Body of pancreas (tissue), 4 donors: ENCODE measurements around the gene TBX5. TPM values are rescaled to one million over a fixed set of nuclear protein-coding genes. Genes with fewer than 3 reads are reported as not detected.

ENCODE experiments used
- ATAC-seq: fragments of 150-250 bp; one replicate; pipeline ENCODE4 v1.9.1; 2016
- DNase-seq, 4 donors: peaks; one replicate each; pipeline ENCODE4 v3.0.0-alpha.2; 2019
- H3K27ac ChIP-seq, 4 donors: fragments of 200-600 bp; sonication (generic); 1 replicate in 3 of 4; 2 replicates in 1 of 4; pipeline versions ENCODE4 v1.5.1 to v1.6.1; 2016 to 2019; ENCODE audit warnings: mild to moderate bottlenecking in 1 of 4, mixed read lengths in 1 of 4, moderate library complexity in 1 of 4
- H3K27me3 ChIP-seq, 2 donors: fragments of 200-600 bp; sonication (generic); one replicate each; pipeline ENCODE4 v1.6.0; 2016; ENCODE audit warnings: mild to moderate bottlenecking in 1 of 2
- H3K36me3 ChIP-seq, 2 donors: fragments of 200-600 bp; sonication (generic); replicated peaks in 1 of 2; 2 replicates each; pipeline ENCODE4 v1.5.1; 2016; ENCODE audit warnings: low read depth in 2 of 2; ENCODE audit not compliant: insufficient read depth in 1 of 2
- H3K4me1 ChIP-seq: fragments of 200-600 bp; sonication (generic); one replicate; pipeline ENCODE4 v1.6.0; 2016
- H3K4me3 ChIP-seq, 2 donors: fragments of 200-600 bp; sonication (generic); 1 replicate in 1 of 2; 2 replicates in 1 of 2; pipeline ENCODE4 v1.5.1; 2016 to 2019
- H3K9me3 ChIP-seq, 3 donors: fragments of 200-600 bp; sonication (generic); 1 replicate in 2 of 3; 2 replicates in 1 of 3; pipeline ENCODE4 v1.5.1; 2016
- POLR2A ChIP-seq, 3 donors: fragments of 450-650 bp; IDR thresholded peaks; one replicate each; pipeline ENCODE4 v1.6.1; 2016; ENCODE audit warnings: antibody characterized with exemption in 3 of 3, mild to moderate bottlenecking in 2 of 3
- whole genome bisulfite sequencing, 2 donors: methylation state at CpG; one replicate each; pipeline ENCODE4 v1.1.5; 2017; 5-methylcytosine and 5-hydroxymethylcytosine counted together
- intact Hi-C: fragments of 100-400 bp; cut with DNase I; formaldehyde crosslinking; loops from one replicate; pipeline ENCODE4 v1.15.1; 2023
- total RNA-seq, 2 donors: library from RNA; depleted of rRNA; stranded (reverse); fragments of >200 nt; gene quantifications; one replicate each; pipeline ENCODE4 v1.1.0, GENCODE V29; 2016
- TF ChIP-seq, protein P1 (sequence below), 7 experiments: fragments of 450-650 bp in 4 of 7; fragments of 200-600 bp in 3 of 7; sonication (generic) in 3 of 7; IDR thresholded peaks; one replicate each; pipeline ENCODE4 v1.5.1; 2016 to 2019; ENCODE audit warnings: antibody characterized with exemption in 7 of 7

TBX5 gene
- total RNA-seq, 2 donors from 2014 or later = not detected

DNA sequence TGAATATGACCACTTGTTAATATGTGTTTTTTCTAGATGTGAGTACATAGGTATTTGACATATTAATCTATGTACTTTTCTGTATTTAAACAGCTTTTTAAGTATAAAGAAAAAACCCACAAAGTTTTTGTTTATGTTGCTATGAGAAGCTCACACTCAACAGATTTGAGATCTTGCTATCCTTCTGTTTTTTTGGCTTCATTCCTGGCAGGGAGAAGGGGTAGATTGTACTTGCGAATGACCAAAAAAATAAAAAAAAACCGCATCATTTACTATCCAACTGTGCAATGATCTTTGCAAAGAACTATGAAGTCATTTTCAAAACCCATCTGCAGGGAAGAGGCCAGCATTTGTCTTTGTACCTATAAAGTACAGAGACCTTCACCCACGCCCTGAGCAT lies 28.4 kb upstream of the TBX5 start:
- DNase-seq (no peak), ATAC-seq (no peak)
- H3K27me3 ChIP-seq = peaks cover 0 to 3% of the 10 kb centered on the region in 2 donors
- TF ChIP-seq POLR2A (IDR thresholded peaks at IDR 0.05) = no peak
- TF ChIP-seq, protein P1, sequence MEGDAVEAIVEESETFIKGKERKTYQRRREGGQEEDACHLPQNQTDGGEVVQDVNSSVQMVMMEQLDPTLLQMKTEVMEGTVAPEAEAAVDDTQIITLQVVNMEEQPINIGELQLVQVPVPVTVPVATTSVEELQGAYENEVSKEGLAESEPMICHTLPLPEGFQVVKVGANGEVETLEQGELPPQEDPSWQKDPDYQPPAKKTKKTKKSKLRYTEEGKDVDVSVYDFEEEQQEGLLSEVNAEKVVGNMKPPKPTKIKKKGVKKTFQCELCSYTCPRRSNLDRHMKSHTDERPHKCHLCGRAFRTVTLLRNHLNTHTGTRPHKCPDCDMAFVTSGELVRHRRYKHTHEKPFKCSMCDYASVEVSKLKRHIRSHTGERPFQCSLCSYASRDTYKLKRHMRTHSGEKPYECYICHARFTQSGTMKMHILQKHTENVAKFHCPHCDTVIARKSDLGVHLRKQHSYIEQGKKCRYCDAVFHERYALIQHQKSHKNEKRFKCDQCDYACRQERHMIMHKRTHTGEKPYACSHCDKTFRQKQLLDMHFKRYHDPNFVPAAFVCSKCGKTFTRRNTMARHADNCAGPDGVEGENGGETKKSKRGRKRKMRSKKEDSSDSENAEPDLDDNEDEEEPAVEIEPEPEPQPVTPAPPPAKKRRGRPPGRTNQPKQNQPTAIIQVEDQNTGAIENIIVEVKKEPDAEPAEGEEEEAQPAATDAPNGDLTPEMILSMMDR (IDR thresholded peaks at IDR 0.05) = no peak
- no peaks in the 10 kb centered on the region for H3K36me3 ChIP-seq
- H3K4me1 ChIP-seq = no peaks in the 10 kb centered on the region
- 62 to 80% methylated on average over 3 of the region's 3 CpGs for WGBS, 2 donors
- no peak overlapping the region for H3K4me3 ChIP-seq
- intact Hi-C loops = no loop called here
- H3K27ac ChIP-seq = no peak overlapping the region
- no peaks in the 10 kb centered on the region for H3K9me3 ChIP-seq

DNA sequence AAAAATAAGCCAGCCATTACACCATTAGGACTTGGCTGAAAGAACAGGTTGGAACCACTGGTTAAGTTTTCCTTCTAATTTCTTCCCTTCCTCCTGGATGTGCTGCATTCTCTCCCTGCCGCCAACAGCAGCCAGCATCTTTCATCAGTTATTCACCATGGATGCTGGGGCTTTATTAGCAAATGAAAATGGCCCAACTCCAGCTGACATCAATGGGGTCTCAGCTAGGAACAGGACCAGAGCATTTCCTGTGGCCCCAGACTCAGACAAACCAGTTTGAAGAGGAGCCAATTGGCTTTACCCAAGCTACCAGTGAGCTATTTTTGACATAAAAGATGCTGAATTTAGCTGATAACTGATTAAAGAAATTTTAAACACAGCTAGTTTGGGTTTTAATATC lies 26.0 kb upstream of the TBX5 start:
- ATAC-seq (no peak), DNase-seq (no peak)
- no peaks in the 10 kb centered on the region for H3K4me1 ChIP-seq
- H3K27me3 ChIP-seq = peaks cover 0 to 3% of the 10 kb centered on the region in 2 donors
- H3K36me3 ChIP-seq = no peaks in the 10 kb centered on the region
- TF ChIP-seq POLR2A (IDR thresholded peaks at IDR 0.05) = no peak
- TF ChIP-seq, protein P1 (IDR thresholded peaks at IDR 0.05) = no peak
- WGBS, 2 donors = 27 to 57% methylated on average over 1 of the region's 1 CpG
- H3K9me3 ChIP-seq = no peaks in the 10 kb centered on the region
- no peak overlapping the region for H3K27ac ChIP-seq
- intact Hi-C loops = no loop called here
- no peak overlapping the region for H3K4me3 ChIP-seq

DNA sequence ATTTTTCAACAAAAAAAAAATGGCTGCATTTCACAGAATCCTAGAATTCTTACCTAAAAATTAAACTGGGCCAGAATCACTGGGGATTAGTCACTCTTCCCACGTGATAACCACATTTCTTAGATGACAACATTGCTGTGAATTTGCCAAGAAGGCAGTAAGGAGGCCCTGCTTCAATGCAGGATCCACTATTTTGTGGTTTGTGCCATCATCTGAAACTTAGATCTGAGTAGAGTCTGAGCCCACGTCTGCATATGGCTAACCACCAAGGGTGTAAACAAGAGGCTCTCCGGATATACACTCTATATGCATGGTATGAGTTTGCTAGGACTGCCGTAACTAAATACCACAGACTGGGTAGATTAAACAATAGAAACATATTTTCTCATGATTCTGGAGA lies 24.4 kb upstream of the TBX5 start:
- H3K27me3 ChIP-seq = peaks cover 0 to 3% of the 10 kb centered on the region in 2 donors
- 51 to 58% methylated on average over 4 of the region's 4 CpGs for WGBS, 2 donors
- intact Hi-C loops = no loop called here
- H3K36me3 ChIP-seq = no peaks in the 10 kb centered on the region
- ATAC-seq (no peak), DNase-seq (no peak)
- H3K4me1 ChIP-seq = no peaks in the 10 kb centered on the region
- H3K9me3 ChIP-seq = no peaks in the 10 kb centered on the region
- no peak overlapping the region for H3K27ac ChIP-seq
- TF ChIP-seq, protein P1 (IDR thresholded peaks at IDR 0.05) = no peak
- TF ChIP-seq POLR2A (IDR thresholded peaks at IDR 0.05) = no peak
- no peak overlapping the region for H3K4me3 ChIP-seq

DNA sequence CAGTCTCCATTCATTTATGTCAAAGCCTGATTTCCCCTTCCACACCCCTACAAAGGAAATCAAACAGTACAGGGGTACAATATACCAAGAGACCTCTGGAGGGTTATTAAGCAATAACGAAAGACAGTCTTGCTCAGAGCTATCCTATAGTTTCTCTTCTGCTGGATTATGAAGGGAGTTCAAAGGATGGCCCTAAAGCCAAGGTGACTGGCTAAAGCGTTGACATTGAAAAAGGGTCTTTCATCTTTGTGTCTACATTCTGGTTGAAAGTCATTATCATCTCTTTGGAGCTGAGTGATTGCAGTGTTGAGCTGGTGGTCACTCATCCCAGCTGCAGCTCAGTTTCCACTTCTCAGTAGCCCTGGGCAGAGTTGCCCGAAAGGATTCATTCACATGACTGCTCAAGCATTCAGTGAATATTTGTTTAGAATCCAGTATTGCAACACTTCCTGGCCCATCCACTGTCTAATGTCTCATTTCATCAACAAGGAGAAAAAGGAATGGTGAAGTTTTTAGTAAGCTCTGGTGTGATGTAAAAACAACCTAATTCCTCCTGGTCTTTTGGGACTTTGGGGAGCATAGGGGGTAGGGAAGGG lies 19.2 kb upstream of the TBX5 start:
- Histone ChIP-seq H3K27me3 (no peaks in the 10 kb centered on the region), H3K4me3 (no peak overlapping the region), H3K4me1 (no peaks in the 10 kb centered on the region), H3K27ac (no peak overlapping the region), H3K9me3 (no peaks in the 10 kb centered on the region), H3K36me3 (no peaks in the 10 kb centered on the region)
- 32 to 42% methylated on average over 3 of the region's 3 CpGs for WGBS, 2 donors
- intact Hi-C loops = no loop called here
- TF ChIP-seq, protein P1 (IDR thresholded peaks at IDR 0.05) = no peak
- no peak for TF ChIP-seq POLR2A (IDR thresholded peaks at IDR 0.05)
- ATAC-seq (no peak), DNase-seq (no peak)

DNA sequence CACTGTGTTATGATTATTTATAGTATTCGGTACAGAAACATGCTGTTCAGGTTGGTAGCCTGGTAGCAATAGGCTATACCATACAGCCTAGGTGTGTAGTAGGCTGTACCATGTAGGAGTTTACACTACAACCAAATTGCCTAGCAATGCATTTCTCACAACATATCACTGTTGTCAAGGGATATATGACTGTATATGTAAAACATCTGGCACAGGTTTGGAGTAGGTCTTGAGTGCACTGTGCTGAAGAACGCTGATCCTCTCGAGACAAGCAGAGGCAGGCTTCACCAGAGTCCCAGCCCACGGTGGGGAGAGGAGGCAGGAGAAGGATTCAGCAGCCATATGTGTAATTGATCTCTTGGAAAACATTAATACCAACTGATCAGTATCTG lies 15.0 kb upstream of the TBX5 start:
- H3K36me3 ChIP-seq = no peaks in the 10 kb centered on the region
- no peaks in the 10 kb centered on the region for H3K4me1 ChIP-seq
- no peaks in the 10 kb centered on the region for H3K9me3 ChIP-seq
- no peak for TF ChIP-seq POLR2A (IDR thresholded peaks at IDR 0.05)
- TF ChIP-seq, protein P1 (IDR thresholded peaks at IDR 0.05) = no peak
- DNase-seq (no peak), ATAC-seq (no peak)
- no peak overlapping the region for H3K27ac ChIP-seq
- no peak overlapping the region for H3K4me3 ChIP-seq
- 54 to 69% methylated on average over 4 of the region's 4 CpGs for WGBS, 2 donors
- intact Hi-C loops = no loop called here
- H3K27me3 ChIP-seq = no peaks in the 10 kb centered on the region
